GM23248 (cell line): ENCODE measurements around the gene TRRAP.

Source experiments
- EZH2 ChIP-seq: fragments of 200-600 bp; sonication (generic); IDR thresholded peaks from 2 replicates; pipeline ENCODE4 v1.6.1; 2018; ENCODE audit warnings: antibody characterized with exemption, mild to moderate bottlenecking; ENCODE audit not compliant: insufficient read depth, poor library complexity, severe bottlenecking
- EZH2phosphoT487 ChIP-seq: fragments of 200-600 bp; sonication (generic); IDR thresholded peaks from 2 replicates; pipeline ENCODE4 v1.6.1; 2018; ENCODE audit warnings: antibody characterized with exemption, moderate library complexity, mild to moderate bottlenecking, low read depth; ENCODE audit not compliant: insufficient read depth

GRCh38 chr7:98930921-98931320 is 52.6 kb downstream of the TRRAP start:
- TF ChIP-seq EZH2 (no peak), EZH2phosphoT487 (no peak)
